Esophagus mucosa (tissue), 1 donor: ENCODE data around the gene SMIM33. TPM values are rescaled to one million over a fixed set of nuclear protein-coding genes. Genes with fewer than 3 reads are reported as not detected.
"Not testable (repeated sequence)": the region's sequence is repeated elsewhere in the genome, so short reads cannot be mapped to it uniquely, and the experiment has no call there.

Experiments used
- ATAC-seq: fragments of 200-7000 bp; cut with Tn5 transposase; one replicate; pipeline ENCODE4 v1.9.1; 2020
- total RNA-seq: library from RNA; stranded (reverse); gene quantifications from one replicate; pipeline ENCODE4 v1.2.4, GENCODE V29; 2023
- donor health status: DM: yes; HTN: yes; CAD: no.

The SMIM33 gene
- not detected for total RNA-seq

- ATAC-seq = peak; percentile 13
These were observed at the start of gene SMIM33 for GRCh38 chr5:139470821-139471300. Gene SMIM33, plus strand, starts transcription at chr5:139471004. Its CDS starts 118 bp downstream, at chr5:139471122.

- ATAC-seq = peak; percentile 81
These were observed 48.4 kb upstream of the SMIM33 start for GRCh38 chr5:139422307-139422893.

- ATAC-seq = no peak
These were observed 45.3 kb upstream of the SMIM33 start for GRCh38 chr5:139425497-139425896.

- no peak for ATAC-seq
These were observed 44.5 kb upstream of the SMIM33 start for GRCh38 chr5:139426203-139426885.

- no peak for ATAC-seq
These were observed 40.8 kb upstream of the SMIM33 start for GRCh38 chr5:139430015-139430414.

GRCh38 chr5:139431706-139432105 is 39.1 kb upstream of the SMIM33 start:
- no peak for ATAC-seq

GRCh38 chr5:139435676-139436075 is 35.1 kb upstream of the SMIM33 start:
- ATAC-seq = no peak

- ATAC-seq = no peak
These were observed 32.1 kb upstream of the SMIM33 start for GRCh38 chr5:139438707-139439012.

- peak; percentile 93 for ATAC-seq
These were observed 31.5 kb upstream of the SMIM33 start, which contains the start of gene DNAJC18 for GRCh38 chr5:139439013-139439903. Gene DNAJC18, minus strand, starts transcription at chr5:139439525. Its CDS starts 80 bp downstream, at chr5:139439445.

- ATAC-seq = not testable (repeated sequence)
These were observed 30.4 kb upstream of the SMIM33 start for GRCh38 chr5:139440416-139440815.

- no peak for ATAC-seq
These were observed 26.9 kb upstream of the SMIM33 start for GRCh38 chr5:139443831-139444453.

GRCh38 chr5:139445325-139446170 is 25.3 kb upstream of the SMIM33 start:
- peak; percentile 48 for ATAC-seq

- ATAC-seq = peak; percentile 36
These were observed 23.6 kb upstream of the SMIM33 start for GRCh38 chr5:139446956-139447779.

- ATAC-seq = no peak
These were observed 19.6 kb upstream of the SMIM33 start for GRCh38 chr5:139451176-139451575.

GRCh38 chr5:139451878-139452660 is 18.7 kb upstream of the SMIM33 start:
- ATAC-seq = peak; percentile 37

- ATAC-seq = no peak
These were observed 16.9 kb upstream of the SMIM33 start for GRCh38 chr5:139453683-139454567.

GRCh38 chr5:139454568-139455290 is 16.1 kb upstream of the SMIM33 start:
- no peak for ATAC-seq

GRCh38 chr5:139456776-139457175 is 14.0 kb upstream of the SMIM33 start:
- no peak for ATAC-seq
